H1 (cell line): Measurements from ENCODE around the gene IL17RE. TPM values are rescaled to one million over a fixed set of nuclear protein-coding genes. Genes with fewer than 3 reads are reported as not detected.

Experiments used
- CTCF ChIA-PET: fragments of 300-600 bp; sonication (Branson Sonifier 250); formaldehyde crosslinking; loops from one replicate; lab custom pipeline; 2021; ENCODE audit not compliant: partially characterized antibody; lab: Charles Lee
- POLR2A ChIA-PET: fragments of 300-600 bp; sonication (Branson Sonifier 250); formaldehyde crosslinking; loops from one replicate; lab custom pipeline; 2021; ENCODE audit warnings: inconsistent platforms; ENCODE audit not compliant: partially characterized antibody; lab: Charles Lee
- DNase-seq, 2 experiments: peaks; one replicate each; pipeline versions ENCODE4 v3.0.0 to v3.0.0-alpha.2; 2010 to 2022; ENCODE audit warnings: low spot score in 2 of 2, low read depth in 1 of 2, mixed read lengths in 1 of 2
- FAIRE-seq: peaks from 2 replicates; lab custom pipeline; 2011; peaks lifted over from hg19 to GRCh38; lab: Jason Lieb, UNC
- H2AFZ ChIP-seq: 2 replicates; pipeline ENCODE4 v1.8.1; 2012; ENCODE audit warnings: low read length, inconsistent platforms
- H2AK5ac ChIP-seq: 2 replicates; pipeline ENCODE4 v1.6.1; 2013; ENCODE audit warnings: low read depth, low read length
- H2BK120ac ChIP-seq: replicated peaks from 2 replicates; pipeline ENCODE3; 2013; ENCODE audit warnings: low read depth, low read length, inconsistent platforms
- H2BK12ac ChIP-seq: 2 replicates; pipeline ENCODE4 v1.6.1; 2013; ENCODE audit warnings: low read depth, low read length
- H2BK15ac ChIP-seq: 2 replicates; pipeline ENCODE4 v1.6.1; 2013; ENCODE audit warnings: low read length
- H2BK20ac ChIP-seq: 2 replicates; pipeline ENCODE4 v1.6.1; 2013; ENCODE audit warnings: low read length
- H2BK5ac ChIP-seq: 2 replicates; pipeline ENCODE4 v1.6.1; 2013; ENCODE audit warnings: low read depth, low read length
- H3K14ac ChIP-seq: 2 replicates; pipeline ENCODE4 v1.6.1; 2013; ENCODE audit warnings: inconsistent platforms; ENCODE audit not compliant: insufficient read length
- H3K18ac ChIP-seq: 2 replicates; pipeline ENCODE4 v1.6.1; 2013; ENCODE audit warnings: low read length; ENCODE audit errors: extremely low read depth
- H3K23ac ChIP-seq: 2 replicates; pipeline ENCODE4 v1.6.1; 2013; ENCODE audit warnings: inconsistent platforms; ENCODE audit not compliant: insufficient read length
- H3K23me2 ChIP-seq: 2 replicates; pipeline ENCODE4 v1.6.1; 2013; ENCODE audit warnings: low read depth, low read length
- H3K27ac ChIP-seq: 2 replicates; pipeline ENCODE4 v1.6.1; 2011; ENCODE audit warnings: low read depth, low read length, inconsistent platforms
- H3K27me3 ChIP-seq, 4 experiments: replicated peaks in 1 of 4; 1 replicate in 1 of 4; 2 replicates in 3 of 4; pipeline versions ENCODE4 v1.6.1 to v1.8.1; 2011 to 2013; ENCODE audit warnings: low read length in 3 of 4, mild to moderate bottlenecking in 3 of 4, inconsistent platforms in 2 of 4, mixed read lengths in 2 of 4, moderate library complexity in 1 of 4; ENCODE audit not compliant: control insufficient read depth in 3 of 4, insufficient read depth in 3 of 4; ENCODE audit errors: extremely low read depth in 1 of 4
- H3K36me3 ChIP-seq, 4 experiments: 2 replicates each; pipeline versions ENCODE4 v1.6.1 to v1.8.1; 2011 to 2013; ENCODE audit warnings: mild to moderate bottlenecking in 4 of 4, low read length in 3 of 4, moderate library complexity in 2 of 4, control low read depth in 1 of 4, inconsistent platforms in 1 of 4; ENCODE audit not compliant: insufficient read depth in 4 of 4, control insufficient read depth in 2 of 4
- H3K4ac ChIP-seq: replicated peaks from 2 replicates; pipeline ENCODE3; 2013; ENCODE audit warnings: low read length, low read depth, mixed read lengths, inconsistent platforms; ENCODE audit not compliant: insufficient read length
- H3K4me1 ChIP-seq, 4 experiments: replicated peaks in 1 of 4; 1 replicate in 1 of 4; 2 replicates in 3 of 4; pipeline versions ENCODE4 v1.6.1 to v1.8.1; 2011 to 2013; ENCODE audit warnings: low read length in 3 of 4, inconsistent platforms in 2 of 4, mixed read lengths in 1 of 4; ENCODE audit not compliant: insufficient read depth in 4 of 4, control insufficient read depth in 3 of 4
- H3K4me2 ChIP-seq, 2 experiments: 2 replicates each; pipeline versions ENCODE4 v1.6.1 to v1.8.1; 2011 to 2013; ENCODE audit warnings: low read depth in 2 of 2, low read length in 2 of 2, control low read depth in 1 of 2, inconsistent platforms in 1 of 2, mild to moderate bottlenecking in 1 of 2; ENCODE audit not compliant: insufficient read depth in 1 of 2
- H3K4me3 ChIP-seq, 4 experiments: fragments of 200-600, 300-600 bp in 1 of 4; sonication (generic), shearing (Covaris generic), sonication (Bioruptor Twin) in 1 of 4; 2 replicates each; pipeline versions ENCODE4 v1.5.1 to v1.8.1; 2011 to 2016; ENCODE audit warnings: low read length in 4 of 4, low read depth in 3 of 4, control low read depth in 2 of 4, inconsistent platforms in 2 of 4, mild to moderate bottlenecking in 2 of 4, mixed read lengths in 1 of 4, moderate library complexity in 1 of 4; ENCODE audit not compliant: insufficient read depth in 2 of 4; ENCODE audit errors: extremely low read depth in 1 of 4
- H3K56ac ChIP-seq: replicated peaks from 2 replicates; pipeline ENCODE3; 2013; ENCODE audit warnings: low read depth, mild to moderate bottlenecking, mixed read lengths, low read length, inconsistent platforms; ENCODE audit not compliant: insufficient read length
- H3K79me1 ChIP-seq: 2 replicates; pipeline ENCODE4 v1.6.1; 2013; ENCODE audit warnings: low read depth, low read length, control low read depth
- H3K79me2 ChIP-seq, 2 experiments: 2 replicates each; pipeline versions ENCODE4 v1.6.1 to v1.8.1; 2012 to 2013; ENCODE audit warnings: low read length in 2 of 2, mild to moderate bottlenecking in 2 of 2, inconsistent platforms in 1 of 2; ENCODE audit not compliant: insufficient read depth in 2 of 2, control insufficient read depth in 1 of 2
- H3K9ac ChIP-seq, 4 experiments: replicated peaks in 1 of 4; 1 replicate in 1 of 4; 2 replicates in 3 of 4; pipeline versions ENCODE4 v1.6.1 to v1.8.1; 2011 to 2013; ENCODE audit warnings: low read depth in 3 of 4, low read length in 3 of 4, control low read depth in 2 of 4, mild to moderate bottlenecking in 2 of 4, moderate library complexity in 2 of 4, inconsistent platforms in 1 of 4; ENCODE audit errors: extremely low read depth in 1 of 4
- H3K9me3 ChIP-seq, 2 experiments: 2 replicates each; pipeline versions ENCODE4 v1.6.1 to v1.8.1; 2012 to 2013; ENCODE audit warnings: mild to moderate bottlenecking in 2 of 2, moderate library complexity in 2 of 2, control low read depth in 1 of 2, inconsistent platforms in 1 of 2, low read depth in 1 of 2, low read length in 1 of 2, mixed read lengths in 1 of 2; ENCODE audit not compliant: insufficient read depth in 2 of 2
- H4K20me1 ChIP-seq, 2 experiments: replicated peaks in 1 of 2; 2 replicates each; pipeline versions ENCODE3 to v1.8.1; 2011 to 2013; ENCODE audit warnings: inconsistent platforms in 2 of 2, low read length in 2 of 2, mild to moderate bottlenecking in 1 of 2; ENCODE audit not compliant: insufficient read depth in 2 of 2, control insufficient read depth in 1 of 2
- H4K5ac ChIP-seq: 2 replicates; pipeline ENCODE4 v1.6.1; 2013; ENCODE audit warnings: low read length, low read depth, mixed read lengths, inconsistent platforms; ENCODE audit not compliant: insufficient read length
- H4K8ac ChIP-seq: 2 replicates; pipeline ENCODE4 v1.8.0; 2013; ENCODE audit warnings: mild to moderate bottlenecking, moderate library complexity, low read length, inconsistent platforms; ENCODE audit not compliant: insufficient read depth; ENCODE audit errors: extremely low read depth
- H4K91ac ChIP-seq: replicated peaks from 2 replicates; pipeline ENCODE3; 2013; ENCODE audit warnings: low read length, mixed read lengths, inconsistent platforms; ENCODE audit not compliant: insufficient read length
- WGBS, 2 experiments: shearing (Covaris generic) in 1 of 2; methylation state at CpG; one replicate each; pipeline versions ENCODE4 v1.1.6 to v1.1.7; 2013 to 2015; ENCODE audit warnings: low lambda C conversion rate in 2 of 2, mixed read lengths in 2 of 2, inconsistent platforms in 1 of 2, low coverage in 1 of 2, missing lambda C conversion rate in 1 of 2; ENCODE audit not compliant: insufficient replicate concordance in 2 of 2, insufficient coverage in 1 of 2, insufficient read length in 1 of 2; ENCODE audit errors: extremely low coverage in 1 of 2, missing lambda C conversion rate in 1 of 2; 5-methylcytosine and 5-hydroxymethylcytosine counted together
- polyA plus RNA-seq, 7 experiments: library from polyadenylated mRNA; depleted of rRNA in 3 of 7; stranded (reverse) in 5 of 7; unstranded in 2 of 7; fragments of >200 nt in 5 of 7; fragments of 200-250 nt in 2 of 7; gene quantifications; 1 replicate in 5 of 7; 2 replicates in 1 of 7; 4 replicates in 1 of 7; pipeline versions ENCODE4 v1.2.1 to v1.2.3, GENCODE V29; 2011 to 2013; ENCODE audit warnings: missing spikeins in 2 of 7, mixed read lengths in 2 of 7
- total RNA-seq: library from RNA; stranded (reverse); fragmentation: NEBNext Ultra II Directional; extraction: Animal tissue kit (Norgen Biotek cat#: 25700); gene quantifications from 2 replicates; pipeline ENCODE4 v1.2.1, GENCODE V29; 2021

Gene IL17RE
- total and polyA plus RNA-seq, 2 of the 8 experiments (the other 6 are each of a cell fraction or from before 2014, with no cell fraction given), result 3.4 to 4.9 TPM

- H4K91ac ChIP-seq, result no peak overlapping the region
- no peak overlapping the region for H3K4me2 ChIP-seq
- no peak overlapping the region for H3K27ac ChIP-seq
- no peak for DNase-seq
- H3K36me3 ChIP-seq, result peaks cover 0 to 3% (median under 1%) of the 10 kb centered on the region in 4 experiments; a peak in 4 of 8 replicates
- no peak overlapping the region for H3K56ac ChIP-seq
- H2AFZ ChIP-seq, result no peak overlapping the region
- H4K5ac ChIP-seq, result no peak overlapping the region
- H3K4ac ChIP-seq, result no peak overlapping the region
- H3K79me2 ChIP-seq, result no peaks in the 10 kb centered on the region; a peak in 1 of 4 replicates
- no peaks in the 10 kb centered on the region for H3K79me1 ChIP-seq
- peaks cover 22% of the 10 kb centered on the region; the same call in 1 of the 2 replicates for H3K23me2 ChIP-seq
- H4K8ac ChIP-seq, result no peak overlapping the region
- H2BK15ac ChIP-seq, result no peak overlapping the region
- WGBS, 2 experiments, result 87% methylated on average over 9 of the region's 9 CpGs; no CpG with 5 or more reads in 1 of the 2 experiments
- no peak overlapping the region for H2BK120ac ChIP-seq
- H3K9ac ChIP-seq, result no peak overlapping the region
- no peak overlapping the region for H3K4me3 ChIP-seq
- H3K9me3 ChIP-seq, result no peaks in the 10 kb centered on the region
- H3K4me1 ChIP-seq, result peaks cover 2 to 13% (median 9%) of the 10 kb centered on the region in 4 experiments
- peaks cover 0 to 2% of the 10 kb centered on the region in 2 experiments for H4K20me1 ChIP-seq
- no peak overlapping the region for H2BK12ac ChIP-seq
- H3K27me3 ChIP-seq, result peaks cover 0 to 5% (median under 1%) of the 10 kb centered on the region in 4 experiments; a peak in 1 of 7 replicates
- CTCF ChIA-PET, result interaction anchor here (0.6 to 5.2 kb wide), 5 partner anchors 14 to 337 kb away, joined by 3 to 86 read pairs (median 4); partner anchors contain the start of gene CRELD1
- no peak overlapping the region for H3K23ac ChIP-seq
- no peak overlapping the region for H3K14ac ChIP-seq
- no peak overlapping the region for H3K18ac ChIP-seq
- H2AK5ac ChIP-seq, result no peak overlapping the region
- H2BK5ac ChIP-seq, result no peak overlapping the region
- POLR2A ChIA-PET, result interaction anchor here (0.6 to 2.1 kb wide), 5 partner anchors 10 to 107 kb away, joined by 3 to 7 read pairs (median 5); partner anchors contain the start of genes CRELD1 and IL17RC
- H2BK20ac ChIP-seq, result no peak overlapping the region
- no peak for FAIRE-seq
Observed at GRCh38 chr3:9949626-9950025, 47.0 kb downstream of the IL17RE start.
